SK-N-SH treated with all-trans-retinoic acid at 6 μM for 48 hours (cell line): ENCODE results near the gene BTK.

Experiments
- CSDC2 ChIP-seq: fragments of 250-450 bp; sonication (Bioruptor Pico); IDR thresholded peaks from 2 replicates; pipeline ENCODE4 v1.5.0; 2020; ENCODE audit warnings: mild to moderate bottlenecking, moderate library complexity
- ESRRG ChIP-seq: fragments of 250-450 bp; sonication (Bioruptor Pico); IDR thresholded peaks from 2 replicates; pipeline ENCODE4 v1.6.1; 2021; ENCODE audit warnings: mild to moderate bottlenecking
- GLIS3 ChIP-seq: fragments of 250-450 bp; sonication (Bioruptor Pico); IDR thresholded peaks from 2 replicates; pipeline ENCODE4 v1.5.0; 2020; ENCODE audit warnings: mild to moderate bottlenecking, moderate library complexity
- OSR1 ChIP-seq: fragments of 250-450 bp; sonication (Bioruptor Pico); IDR thresholded peaks from 2 replicates; pipeline ENCODE4 v1.8.0; 2022; ENCODE audit warnings: moderate library complexity, mild to moderate bottlenecking, inconsistent platforms
- POU6F1 ChIP-seq: fragments of 250-450 bp; sonication (Bioruptor Pico); IDR thresholded peaks from 2 replicates; pipeline ENCODE4 v1.8.0; 2021; ENCODE audit warnings: low read depth, mild to moderate bottlenecking, moderate library complexity, borderline replicate concordance
- PPARA ChIP-seq: fragments of 250-450 bp; sonication (Bioruptor Pico); IDR thresholded peaks from 2 replicates; pipeline ENCODE4 v1.5.0; 2020; ENCODE audit warnings: mild to moderate bottlenecking, borderline replicate concordance
- RARB ChIP-seq: fragments of 250-450 bp; sonication (Bioruptor Pico); IDR thresholded peaks from 2 replicates; pipeline ENCODE4 v1.8.0; 2021; ENCODE audit warnings: mild to moderate bottlenecking, moderate library complexity
- SNAI2 ChIP-seq: fragments of 250-450 bp; sonication (Bioruptor Pico); IDR thresholded peaks from 2 replicates; pipeline ENCODE4 v1.5.0; 2020; ENCODE audit warnings: mild to moderate bottlenecking, moderate library complexity
- TF ChIP-seq, protein P1 (sequence below): fragments of 250-450 bp; sonication (Bioruptor Pico); IDR thresholded peaks from 2 replicates; pipeline ENCODE4 v1.5.1; 2021; ENCODE audit warnings: mild to moderate bottlenecking, moderate library complexity
- TF ChIP-seq, protein P2 (sequence below): fragments of 250-450 bp; sonication (Bioruptor Pico); IDR thresholded peaks from 2 replicates; pipeline ENCODE4 v1.8.0; 2020; ENCODE audit warnings: mild to moderate bottlenecking, moderate library complexity, borderline replicate concordance

DNA sequence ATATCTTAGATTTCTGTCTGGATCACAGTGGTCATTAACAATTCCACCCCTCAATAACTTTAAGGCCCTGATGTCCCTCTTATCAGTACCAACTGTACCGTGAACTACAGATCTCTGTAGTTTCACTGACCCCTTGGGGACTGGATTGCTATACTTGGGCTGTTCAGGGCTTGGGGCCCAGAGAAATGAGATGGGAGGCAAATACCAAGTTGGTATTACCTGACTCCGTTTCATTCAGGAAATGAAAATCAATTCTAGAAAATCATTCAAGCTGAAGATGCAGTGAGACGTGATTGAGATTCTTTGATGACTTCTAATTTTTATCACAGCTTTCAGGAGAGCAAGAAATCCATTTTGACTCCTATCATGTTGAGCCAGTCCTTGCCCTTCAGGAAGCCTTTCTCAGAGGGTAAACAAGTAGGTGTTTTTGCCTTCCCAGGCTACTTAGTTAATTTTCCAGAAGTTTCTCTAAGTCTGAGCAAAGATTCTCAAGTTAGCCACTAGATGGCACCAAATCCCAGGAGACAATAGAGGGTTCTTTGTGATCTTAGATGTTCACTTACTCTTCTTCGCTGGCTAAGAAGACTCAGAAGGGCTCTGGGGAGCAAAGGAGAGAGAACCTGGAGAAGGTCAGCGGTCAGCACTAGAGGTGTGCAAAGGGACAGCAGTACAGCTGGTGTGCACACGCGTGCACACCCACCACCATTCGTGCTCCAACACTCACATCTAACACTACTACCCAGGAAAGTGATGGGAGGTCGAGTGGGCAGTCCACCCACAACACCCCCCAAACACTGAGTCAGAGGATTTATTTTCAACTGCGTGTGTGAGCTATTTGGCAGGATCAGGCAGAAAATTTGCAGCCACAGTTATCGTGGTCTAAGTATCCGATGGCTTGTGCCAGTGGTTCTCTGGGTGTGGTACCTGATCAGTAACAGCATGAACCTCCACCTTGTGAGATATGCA lies 29.5 kb upstream of the BTK start:
- TF ChIP-seq GLIS3: no peak
- no peak for TF ChIP-seq POU6F1 (CRISPR knock-in tag)
- TF ChIP-seq ESRRG (CRISPR knock-in tag): no peak
- TF ChIP-seq CSDC2 (CRISPR knock-in tag): no peak
- no peak for TF ChIP-seq OSR1
- TF ChIP-seq, protein P1, sequence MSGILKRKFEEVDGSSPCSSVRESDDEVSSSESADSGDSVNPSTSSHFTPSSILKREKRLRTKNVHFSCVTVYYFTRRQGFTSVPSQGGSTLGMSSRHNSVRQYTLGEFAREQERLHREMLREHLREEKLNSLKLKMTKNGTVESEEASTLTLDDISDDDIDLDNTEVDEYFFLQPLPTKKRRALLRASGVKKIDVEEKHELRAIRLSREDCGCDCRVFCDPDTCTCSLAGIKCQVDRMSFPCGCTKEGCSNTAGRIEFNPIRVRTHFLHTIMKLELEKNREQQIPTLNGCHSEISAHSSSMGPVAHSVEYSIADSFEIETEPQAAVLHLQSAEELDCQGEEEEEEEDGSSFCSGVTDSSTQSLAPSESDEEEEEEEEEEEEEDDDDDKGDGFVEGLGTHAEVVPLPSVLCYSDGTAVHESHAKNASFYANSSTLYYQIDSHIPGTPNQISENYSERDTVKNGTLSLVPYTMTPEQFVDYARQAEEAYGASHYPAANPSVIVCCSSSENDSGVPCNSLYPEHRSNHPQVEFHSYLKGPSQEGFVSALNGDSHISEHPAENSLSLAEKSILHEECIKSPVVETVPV: no peak
- TF ChIP-seq SNAI2 (CRISPR knock-in tag): no peak
- no peak for TF ChIP-seq RARB (CRISPR knock-in tag)
- TF ChIP-seq PPARA (CRISPR knock-in tag): no peak
- TF ChIP-seq, protein P2, sequence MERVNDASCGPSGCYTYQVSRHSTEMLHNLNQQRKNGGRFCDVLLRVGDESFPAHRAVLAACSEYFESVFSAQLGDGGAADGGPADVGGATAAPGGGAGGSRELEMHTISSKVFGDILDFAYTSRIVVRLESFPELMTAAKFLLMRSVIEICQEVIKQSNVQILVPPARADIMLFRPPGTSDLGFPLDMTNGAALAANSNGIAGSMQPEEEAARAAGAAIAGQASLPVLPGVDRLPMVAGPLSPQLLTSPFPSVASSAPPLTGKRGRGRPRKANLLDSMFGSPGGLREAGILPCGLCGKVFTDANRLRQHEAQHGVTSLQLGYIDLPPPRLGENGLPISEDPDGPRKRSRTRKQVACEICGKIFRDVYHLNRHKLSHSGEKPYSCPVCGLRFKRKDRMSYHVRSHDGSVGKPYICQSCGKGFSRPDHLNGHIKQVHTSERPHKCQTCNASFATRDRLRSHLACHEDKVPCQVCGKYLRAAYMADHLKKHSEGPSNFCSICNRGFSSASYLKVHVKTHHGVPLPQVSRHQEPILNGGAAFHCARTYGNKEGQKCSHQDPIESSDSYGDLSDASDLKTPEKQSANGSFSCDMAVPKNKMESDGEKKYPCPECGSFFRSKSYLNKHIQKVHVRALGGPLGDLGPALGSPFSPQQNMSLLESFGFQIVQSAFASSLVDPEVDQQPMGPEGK (CRISPR knock-in tag): no peak
